PC-3 (cell line): ENCODE results near the gene TRIM38.

Experiments used
- EZH2 ChIP-seq: fragments of 300-600 bp; sonication (generic); IDR thresholded peaks from one replicate; pipeline ENCODE4 v1.6.1; 2017; ENCODE audit warnings: antibody characterized with exemption, mild to moderate bottlenecking, low read length; ENCODE audit not compliant: unreplicated experiment
- EZH2phosphoT487 ChIP-seq: fragments of 300-600 bp; sonication (generic); IDR thresholded peaks from 2 replicates; pipeline ENCODE4 v1.6.1; 2018; ENCODE audit warnings: mild to moderate bottlenecking, antibody characterized with exemption, low read length, borderline replicate concordance
- TF ChIP-seq, protein P1 (sequence below): fragments of 300-600 bp; sonication (generic); conservative IDR thresholded peaks from 2 replicates; pipeline ENCODE4 v1.5.1; 2017; ENCODE audit warnings: antibody characterized with exemption, low read depth, mild to moderate bottlenecking, low read length

GRCh38 chr6:26022132-26022472 lies 59.5 kb downstream of the TRIM38 start:
- TF ChIP-seq EZH2, result no peak
- TF ChIP-seq, protein P1, sequence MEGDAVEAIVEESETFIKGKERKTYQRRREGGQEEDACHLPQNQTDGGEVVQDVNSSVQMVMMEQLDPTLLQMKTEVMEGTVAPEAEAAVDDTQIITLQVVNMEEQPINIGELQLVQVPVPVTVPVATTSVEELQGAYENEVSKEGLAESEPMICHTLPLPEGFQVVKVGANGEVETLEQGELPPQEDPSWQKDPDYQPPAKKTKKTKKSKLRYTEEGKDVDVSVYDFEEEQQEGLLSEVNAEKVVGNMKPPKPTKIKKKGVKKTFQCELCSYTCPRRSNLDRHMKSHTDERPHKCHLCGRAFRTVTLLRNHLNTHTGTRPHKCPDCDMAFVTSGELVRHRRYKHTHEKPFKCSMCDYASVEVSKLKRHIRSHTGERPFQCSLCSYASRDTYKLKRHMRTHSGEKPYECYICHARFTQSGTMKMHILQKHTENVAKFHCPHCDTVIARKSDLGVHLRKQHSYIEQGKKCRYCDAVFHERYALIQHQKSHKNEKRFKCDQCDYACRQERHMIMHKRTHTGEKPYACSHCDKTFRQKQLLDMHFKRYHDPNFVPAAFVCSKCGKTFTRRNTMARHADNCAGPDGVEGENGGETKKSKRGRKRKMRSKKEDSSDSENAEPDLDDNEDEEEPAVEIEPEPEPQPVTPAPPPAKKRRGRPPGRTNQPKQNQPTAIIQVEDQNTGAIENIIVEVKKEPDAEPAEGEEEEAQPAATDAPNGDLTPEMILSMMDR, result no peak
- TF ChIP-seq EZH2phosphoT487, result no peak
